Measurements from ENCODE around the gene KHDC4. TPM values are rescaled to one million over a fixed set of nuclear protein-coding genes. Genes with fewer than 3 reads are reported as not detected.

KHDC4 gene
- total and polyA plus RNA-seq, 2 of the 4 experiments (the other 2 are of a cell fraction): 28.0 to 29.9 TPM

DNA sequence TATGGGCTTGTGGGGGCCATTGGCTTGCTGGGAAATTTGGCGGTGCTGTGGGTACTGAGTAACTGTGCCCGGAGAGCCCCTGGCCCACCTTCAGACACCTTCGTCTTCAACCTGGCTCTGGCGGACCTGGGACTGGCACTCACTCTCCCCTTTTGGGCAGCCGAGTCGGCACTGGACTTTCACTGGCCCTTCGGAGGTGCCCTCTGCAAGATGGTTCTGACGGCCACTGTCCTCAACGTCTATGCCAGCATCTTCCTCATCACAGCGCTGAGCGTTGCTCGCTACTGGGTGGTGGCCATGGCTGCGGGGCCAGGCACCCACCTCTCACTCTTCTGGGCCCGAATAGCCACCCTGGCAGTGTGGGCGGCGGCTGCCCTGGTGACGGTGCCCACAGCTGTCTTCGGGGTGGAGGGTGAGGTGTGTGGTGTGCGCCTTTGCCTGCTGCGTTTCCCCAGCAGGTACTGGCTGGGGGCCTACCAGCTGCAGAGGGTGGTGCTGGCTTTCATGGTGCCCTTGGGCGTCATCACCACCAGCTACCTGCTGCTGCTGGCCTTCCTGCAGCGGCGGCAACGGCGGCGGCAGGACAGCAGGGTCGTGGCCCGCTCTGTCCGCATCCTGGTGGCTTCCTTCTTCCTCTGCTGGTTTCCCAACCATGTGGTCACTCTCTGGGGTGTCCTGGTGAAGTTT is 7.8 kb upstream of the KHDC4 start:
- H4K8ac ChIP-seq (ENCODE audit: low read depth in 2 of 2, low read length in 2 of 2): no peak overlapping the region
- H3K79me1 ChIP-seq (ENCODE audit: low read depth in 1 of 2, low read length in 2 of 2): peaks cover 0 to 16% of the 10 kb centered on the region in 2 experiments; a peak in 2 of 4 replicates
- peak overlapping the region; percentile 67 for H2AK9ac ChIP-seq (replicated peaks; ENCODE audit: low read depth, low read length, poor library complexity)
- ATAC-seq (ENCODE audit: low read depth): no peak
- 94% methylated on average over 12 of the region's 29 CpGs; no CpG with 5 or more reads in 1 of the 2 experiments for WGBS, 2 experiments (ENCODE audit: extremely low coverage in 2 of 2, insufficient read length in 1 of 2)
- H3K56ac ChIP-seq (ENCODE audit: extremely low read depth, insufficient read depth, low read length): no peak overlapping the region
- H3K9ac ChIP-seq (ENCODE audit: low read depth, low read length): no peak overlapping the region
- peak overlapping the region; percentile 18 for H2AFZ ChIP-seq (replicated peaks; ENCODE audit: low read length, poor library complexity)
- no peaks in the 10 kb centered on the region for H3K9me3 ChIP-seq (ENCODE audit: control insufficient read depth, insufficient read depth, low read length)
- no peak overlapping the region for H3K18ac ChIP-seq (ENCODE audit: low read depth, low read length)
- in situ Hi-C loops (cut with MboI; ENCODE audit: low sequenced_read_pairs): no loop called here
- CTCF ChIA-PET: interaction anchor here (1.2 kb wide), 1 partner anchor 48 kb away, joined by 4 read pairs; no protein-coding TSS in a partner anchor
- H4K20me1 ChIP-seq (ENCODE audit: insufficient read depth, low read length): peaks cover 23% of the 10 kb centered on the region; the same call in 1 of the 2 replicates
- H3K27me3 ChIP-seq (ENCODE audit: control insufficient read depth, insufficient read depth, low read length): no peaks in the 10 kb centered on the region
- H3K4me3 ChIP-seq (ENCODE audit: insufficient read depth, low read depth, low read length): no peak overlapping the region
- POLR2A ChIA-PET (ENCODE audit: unreplicated experiment): no interaction called here
- intact Hi-C loops (cut with micrococcal nuclease): loop anchor here (5.0 kb wide), 1 partner anchor 35 kb away; the partner anchor contains the start of gene ARHGEF2
- H2BK15ac ChIP-seq (ENCODE audit: low read depth, low read length): no peak overlapping the region
- no peak overlapping the region for H3K23ac ChIP-seq (ENCODE audit: low read depth, low read length)
- no peak overlapping the region for H3K14ac ChIP-seq (replicated peaks; ENCODE audit: low read depth, low read length)
- dilution Hi-C loops (cut with HindIII; ENCODE audit: low sequenced_read_pairs, unreplicated experiment): no loop called here
- DNase-seq: no peak
- H4K91ac ChIP-seq (ENCODE audit: insufficient read depth, low read depth, low read length): no peak overlapping the region
- no peak overlapping the region for H4K5ac ChIP-seq (ENCODE audit: low read depth, low read length)
- H2BK120ac ChIP-seq (ENCODE audit: low read depth, low read length): no peak overlapping the region; the same call in 1 of the 2 replicates
- no peak overlapping the region for H2BK5ac ChIP-seq (ENCODE audit: low read depth, low read length, poor library complexity, severe bottlenecking)
- no peak overlapping the region; the same call in 1 of the 2 replicates for H2AK5ac ChIP-seq (ENCODE audit: low read depth, low read length)
- peaks cover 11% of the 10 kb centered on the region for H3K4me1 ChIP-seq (ENCODE audit: control insufficient read depth, insufficient read depth, low read length)
- 0 out of 2 replicates have a peak overlapping the region, but pooled peaks have one; percentile 36 for H3K4ac ChIP-seq (ENCODE audit: low read depth, low read length)
- no peak overlapping the region for H3K4me2 ChIP-seq (ENCODE audit: low read depth, low read length)
- no peak overlapping the region for H3K27ac ChIP-seq (ENCODE audit: insufficient read depth, low read length)
- BruUV-seq (replicated peaks): no TSS peak
- H2BK20ac ChIP-seq (ENCODE audit: low read depth, low read length): no peak overlapping the region
- H3K9me1 ChIP-seq (ENCODE audit: insufficient read depth, low read length): peaks cover 10% of the 10 kb centered on the region; the same call in 1 of the 2 replicates
- H3K36me3 ChIP-seq (ENCODE audit: control insufficient read depth, insufficient read depth, low read length): peaks cover 15% of the 10 kb centered on the region
- TF ChIP-seq BHLHE40 (IDR thresholded peaks at IDR 0.05; ENCODE audit: low read depth, low read length) (no peak), RCOR1 (IDR thresholded peaks at IDR 0.05; ENCODE audit: insufficient replicate concordance, low read length) (no peak), MAFK (IDR thresholded peaks at IDR 0.05; ENCODE audit: low read depth, low read length) (no peak), POLR2A (IDR thresholded peaks at IDR 0.05; ENCODE audit: low read depth, low read length) (no peak), RAD21 (IDR thresholded peaks at IDR 0.05; ENCODE audit: low read length) (no peak), CEBPB (IDR thresholded peaks at IDR 0.05; ENCODE audit: low read depth, low read length) (no peak), MAZ (IDR thresholded peaks at IDR 0.05; ENCODE audit: borderline replicate concordance, low read depth, low read length) (no peak), SMC3 (IDR thresholded peaks at IDR 0.05; ENCODE audit: low read depth, low read length) (no peak), MXI1 (IDR thresholded peaks at IDR 0.05; ENCODE audit: borderline replicate concordance, low read depth, low read length) (no peak), FOS (IDR thresholded peaks at IDR 0.05; ENCODE audit: low read depth, low read length) (no peak), CHD1 (IDR thresholded peaks at IDR 0.05; ENCODE audit: low read depth, low read length) (no peak), RFX5 (IDR thresholded peaks at IDR 0.05; ENCODE audit: low read depth, low read length) (no peak)
- TF ChIP-seq, protein P1, sequence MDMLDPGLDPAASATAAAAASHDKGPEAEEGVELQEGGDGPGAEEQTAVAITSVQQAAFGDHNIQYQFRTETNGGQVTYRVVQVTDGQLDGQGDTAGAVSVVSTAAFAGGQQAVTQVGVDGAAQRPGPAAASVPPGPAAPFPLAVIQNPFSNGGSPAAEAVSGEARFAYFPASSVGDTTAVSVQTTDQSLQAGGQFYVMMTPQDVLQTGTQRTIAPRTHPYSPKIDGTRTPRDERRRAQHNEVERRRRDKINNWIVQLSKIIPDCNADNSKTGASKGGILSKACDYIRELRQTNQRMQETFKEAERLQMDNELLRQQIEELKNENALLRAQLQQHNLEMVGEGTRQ (IDR thresholded peaks at IDR 0.05; ENCODE audit: low read depth, low read length): no peak
- TF ChIP-seq, protein P2, sequence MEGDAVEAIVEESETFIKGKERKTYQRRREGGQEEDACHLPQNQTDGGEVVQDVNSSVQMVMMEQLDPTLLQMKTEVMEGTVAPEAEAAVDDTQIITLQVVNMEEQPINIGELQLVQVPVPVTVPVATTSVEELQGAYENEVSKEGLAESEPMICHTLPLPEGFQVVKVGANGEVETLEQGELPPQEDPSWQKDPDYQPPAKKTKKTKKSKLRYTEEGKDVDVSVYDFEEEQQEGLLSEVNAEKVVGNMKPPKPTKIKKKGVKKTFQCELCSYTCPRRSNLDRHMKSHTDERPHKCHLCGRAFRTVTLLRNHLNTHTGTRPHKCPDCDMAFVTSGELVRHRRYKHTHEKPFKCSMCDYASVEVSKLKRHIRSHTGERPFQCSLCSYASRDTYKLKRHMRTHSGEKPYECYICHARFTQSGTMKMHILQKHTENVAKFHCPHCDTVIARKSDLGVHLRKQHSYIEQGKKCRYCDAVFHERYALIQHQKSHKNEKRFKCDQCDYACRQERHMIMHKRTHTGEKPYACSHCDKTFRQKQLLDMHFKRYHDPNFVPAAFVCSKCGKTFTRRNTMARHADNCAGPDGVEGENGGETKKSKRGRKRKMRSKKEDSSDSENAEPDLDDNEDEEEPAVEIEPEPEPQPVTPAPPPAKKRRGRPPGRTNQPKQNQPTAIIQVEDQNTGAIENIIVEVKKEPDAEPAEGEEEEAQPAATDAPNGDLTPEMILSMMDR (conservative IDR thresholded peaks at IDR 0.05; ENCODE audit: low read depth, low read length): no peak
- TF ChIP-seq, protein P3, sequence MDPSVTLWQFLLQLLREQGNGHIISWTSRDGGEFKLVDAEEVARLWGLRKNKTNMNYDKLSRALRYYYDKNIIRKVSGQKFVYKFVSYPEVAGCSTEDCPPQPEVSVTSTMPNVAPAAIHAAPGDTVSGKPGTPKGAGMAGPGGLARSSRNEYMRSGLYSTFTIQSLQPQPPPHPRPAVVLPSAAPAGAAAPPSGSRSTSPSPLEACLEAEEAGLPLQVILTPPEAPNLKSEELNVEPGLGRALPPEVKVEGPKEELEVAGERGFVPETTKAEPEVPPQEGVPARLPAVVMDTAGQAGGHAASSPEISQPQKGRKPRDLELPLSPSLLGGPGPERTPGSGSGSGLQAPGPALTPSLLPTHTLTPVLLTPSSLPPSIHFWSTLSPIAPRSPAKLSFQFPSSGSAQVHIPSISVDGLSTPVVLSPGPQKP (IDR thresholded peaks at IDR 0.05; ENCODE audit: borderline replicate concordance, low read depth, low read length): no peak

Measured in IMR-90 (cell line).